ENCODE measurements around the gene NTRK3.

Gene NTRK3

GRCh38 chr15:87949575-87950223, 306.8 kb downstream of the NTRK3 start:
- TF ChIP-seq EZH2 (IDR thresholded peaks at IDR 0.05) (no peak), POLR2AphosphoS5 (IDR thresholded peaks at IDR 0.05; ENCODE audit: borderline replicate concordance, low read depth, low read length) (no peak), FOXP2 (optimal IDR thresholded peaks at IDR 0.05; ENCODE audit: control extremely low read depth, extremely low read length, insufficient read depth) (no peak)
- Histone ChIP-seq H3K9me3 (ENCODE audit: low read depth, low read length) (no peaks in the 10 kb centered on the region), H3K9ac (ENCODE audit: insufficient read length) (no peak overlapping the region), H3K36me3 (ENCODE audit: insufficient read depth, low read length) (no peaks in the 10 kb centered on the region), H3K27ac (no peak overlapping the region), H3K4me3 (no peak overlapping the region)
- DNase-seq (ENCODE audit: low read depth, low spot score) = no peak

GRCh38 chr15:87949151-87949574, 307.4 kb downstream of the NTRK3 start:
- Histone ChIP-seq H3K9ac (ENCODE audit: insufficient read length) (no peak overlapping the region), H3K27ac (no peak overlapping the region), H3K36me3 (ENCODE audit: insufficient read depth, low read length) (no peaks in the 10 kb centered on the region), H3K9me3 (ENCODE audit: low read depth, low read length) (no peaks in the 10 kb centered on the region), H3K4me3 (no peak overlapping the region)
- no peak for DNase-seq (ENCODE audit: low read depth, low spot score)
- TF ChIP-seq FOXP2 (optimal IDR thresholded peaks at IDR 0.05; ENCODE audit: control extremely low read depth, extremely low read length, insufficient read depth) = no peak
- TF ChIP-seq POLR2AphosphoS5 (IDR thresholded peaks at IDR 0.05; ENCODE audit: borderline replicate concordance, low read depth, low read length) = no peak
- TF ChIP-seq EZH2 (IDR thresholded peaks at IDR 0.05) = no peak

GRCh38 chr15:87947560-87947959, 309.0 kb downstream of the NTRK3 start:
- no peak overlapping the region for H3K27ac ChIP-seq
- no peak overlapping the region for H3K9ac ChIP-seq (ENCODE audit: insufficient read length)
- H3K9me3 ChIP-seq (ENCODE audit: low read depth, low read length) = no peaks in the 10 kb centered on the region
- no peak for TF ChIP-seq EZH2 (IDR thresholded peaks at IDR 0.05)
- no peak for TF ChIP-seq FOXP2 (optimal IDR thresholded peaks at IDR 0.05; ENCODE audit: control extremely low read depth, extremely low read length, insufficient read depth)
- TF ChIP-seq POLR2AphosphoS5 (IDR thresholded peaks at IDR 0.05; ENCODE audit: borderline replicate concordance, low read depth, low read length) = no peak
- no peak for DNase-seq (ENCODE audit: low read depth, low spot score)
- no peak overlapping the region for H3K4me3 ChIP-seq
- no peaks in the 10 kb centered on the region for H3K36me3 ChIP-seq (ENCODE audit: insufficient read depth, low read length)

DNA sequence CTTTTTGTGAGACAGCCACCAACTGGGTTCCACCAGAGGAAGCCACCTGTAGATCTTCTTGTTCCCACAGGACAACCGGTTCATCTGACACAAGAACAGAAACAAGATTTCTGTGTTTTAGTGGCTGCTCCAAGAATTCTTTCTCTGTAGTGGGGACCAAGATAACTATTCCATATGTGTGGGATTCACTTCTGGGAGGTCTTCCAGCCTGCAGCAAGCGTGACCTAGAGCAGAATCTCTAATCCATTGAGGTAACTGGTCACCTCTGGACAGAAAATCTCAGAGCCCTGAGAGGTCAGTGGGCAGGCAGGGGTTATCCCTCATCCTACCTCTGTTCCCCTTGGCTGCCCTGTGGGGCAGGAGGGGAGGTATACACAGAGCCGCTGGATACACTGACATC, 311.3 kb downstream of the NTRK3 start:
- Histone ChIP-seq H3K27ac (no peak overlapping the region), H3K9ac (ENCODE audit: insufficient read length) (no peak overlapping the region), H3K36me3 (ENCODE audit: insufficient read depth, low read length) (no peaks in the 10 kb centered on the region), H3K9me3 (ENCODE audit: low read depth, low read length) (no peaks in the 10 kb centered on the region), H3K4me3 (no peak overlapping the region)
- DNase-seq (ENCODE audit: low read depth, low spot score) = no peak
- no peak for TF ChIP-seq EZH2 (IDR thresholded peaks at IDR 0.05)
- no peak for TF ChIP-seq POLR2AphosphoS5 (IDR thresholded peaks at IDR 0.05; ENCODE audit: borderline replicate concordance, low read depth, low read length)
- TF ChIP-seq FOXP2 (optimal IDR thresholded peaks at IDR 0.05; ENCODE audit: control extremely low read depth, extremely low read length, insufficient read depth) = no peak

- H3K9ac ChIP-seq (ENCODE audit: insufficient read length) = no peak overlapping the region
- no peak overlapping the region for H3K27ac ChIP-seq
- no peak for DNase-seq (ENCODE audit: low read depth, low spot score)
- H3K4me3 ChIP-seq = no peak overlapping the region
- H3K9me3 ChIP-seq (ENCODE audit: low read depth, low read length) = no peaks in the 10 kb centered on the region
- H3K36me3 ChIP-seq (ENCODE audit: insufficient read depth, low read length) = no peaks in the 10 kb centered on the region
- TF ChIP-seq FOXP2 (optimal IDR thresholded peaks at IDR 0.05; ENCODE audit: control extremely low read depth, extremely low read length, insufficient read depth) (no peak), EZH2 (IDR thresholded peaks at IDR 0.05) (no peak), POLR2AphosphoS5 (IDR thresholded peaks at IDR 0.05; ENCODE audit: borderline replicate concordance, low read depth, low read length) (no peak)
These were observed 311.8 kb downstream of the NTRK3 start for GRCh38 chr15:87944691-87945090.

- Histone ChIP-seq H3K27ac (no peak overlapping the region), H3K36me3 (ENCODE audit: insufficient read depth, low read length) (no peaks in the 10 kb centered on the region), H3K9me3 (ENCODE audit: low read depth, low read length) (no peaks in the 10 kb centered on the region), H3K9ac (ENCODE audit: insufficient read length) (no peak overlapping the region), H3K4me3 (no peak overlapping the region)
- TF ChIP-seq POLR2AphosphoS5 (IDR thresholded peaks at IDR 0.05; ENCODE audit: borderline replicate concordance, low read depth, low read length) (no peak), EZH2 (IDR thresholded peaks at IDR 0.05) (no peak), FOXP2 (optimal IDR thresholded peaks at IDR 0.05; ENCODE audit: control extremely low read depth, extremely low read length, insufficient read depth) (no peak)
- DNase-seq (ENCODE audit: low read depth, low spot score) = no peak
These were observed 312.5 kb downstream of the NTRK3 start for GRCh38 chr15:87944050-87944449.

- no peak overlapping the region for H3K4me3 ChIP-seq
- no peak for DNase-seq (ENCODE audit: low read depth, low spot score)
- TF ChIP-seq FOXP2 (optimal IDR thresholded peaks at IDR 0.05; ENCODE audit: control extremely low read depth, extremely low read length, insufficient read depth) = no peak
- TF ChIP-seq EZH2 (IDR thresholded peaks at IDR 0.05) = no peak
- no peak for TF ChIP-seq POLR2AphosphoS5 (IDR thresholded peaks at IDR 0.05; ENCODE audit: borderline replicate concordance, low read depth, low read length)
- H3K9ac ChIP-seq (ENCODE audit: insufficient read length) = no peak overlapping the region
- H3K9me3 ChIP-seq (ENCODE audit: low read depth, low read length) = no peaks in the 10 kb centered on the region
- no peak overlapping the region for H3K27ac ChIP-seq
- no peaks in the 10 kb centered on the region for H3K36me3 ChIP-seq (ENCODE audit: insufficient read depth, low read length)
These were observed 312.9 kb downstream of the NTRK3 start for GRCh38 chr15:87943626-87944025.

DNA sequence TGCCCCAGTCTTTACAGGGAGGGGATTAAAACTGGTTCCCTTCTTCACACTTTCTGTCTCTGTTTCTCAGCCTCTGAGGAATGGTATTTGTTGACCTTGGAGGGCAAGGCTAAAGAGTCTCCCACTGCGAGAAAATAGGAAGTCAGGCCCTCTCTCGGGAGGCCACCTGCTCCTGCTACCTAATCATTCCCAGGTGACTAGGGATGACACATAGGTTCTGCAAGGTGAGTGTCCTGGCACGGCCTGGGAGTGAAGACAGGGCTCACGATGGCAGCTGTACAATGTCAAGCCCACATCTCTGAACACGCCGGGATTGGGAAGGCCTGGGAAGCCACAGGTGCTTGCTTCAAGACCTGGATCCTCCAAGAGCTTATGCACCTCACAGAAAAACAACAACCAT, 314.2 kb downstream of the NTRK3 start:
- no peak overlapping the region for H3K4me3 ChIP-seq
- no peaks in the 10 kb centered on the region for H3K9me3 ChIP-seq (ENCODE audit: low read depth, low read length)
- TF ChIP-seq FOXP2 (optimal IDR thresholded peaks at IDR 0.05; ENCODE audit: control extremely low read depth, extremely low read length, insufficient read depth) (no peak), POLR2AphosphoS5 (IDR thresholded peaks at IDR 0.05; ENCODE audit: borderline replicate concordance, low read depth, low read length) (no peak), EZH2 (IDR thresholded peaks at IDR 0.05) (no peak)
- H3K27ac ChIP-seq = no peak overlapping the region
- H3K9ac ChIP-seq (ENCODE audit: insufficient read length) = no peak overlapping the region
- no peak for DNase-seq (ENCODE audit: low read depth, low spot score)
- H3K36me3 ChIP-seq (ENCODE audit: insufficient read depth, low read length) = no peaks in the 10 kb centered on the region

- Histone ChIP-seq H3K36me3 (ENCODE audit: insufficient read depth, low read length) (no peaks in the 10 kb centered on the region), H3K27ac (no peak overlapping the region), H3K4me3 (no peak overlapping the region), H3K9ac (ENCODE audit: insufficient read length) (no peak overlapping the region), H3K9me3 (ENCODE audit: low read depth, low read length) (no peaks in the 10 kb centered on the region)
- no peak for TF ChIP-seq POLR2AphosphoS5 (IDR thresholded peaks at IDR 0.05; ENCODE audit: borderline replicate concordance, low read depth, low read length)
- no peak for TF ChIP-seq EZH2 (IDR thresholded peaks at IDR 0.05)
- no peak for TF ChIP-seq FOXP2 (optimal IDR thresholded peaks at IDR 0.05; ENCODE audit: control extremely low read depth, extremely low read length, insufficient read depth)
- DNase-seq (ENCODE audit: low read depth, low spot score) = no peak
These were observed 314.9 kb downstream of the NTRK3 start for GRCh38 chr15:87941606-87942005.

Measured in SK-N-MC (cell line).